Osteoblast (primary cell): ENCODE measurements around the gene RNFT1. TPM values are rescaled to one million over a fixed set of nuclear protein-coding genes. Genes with fewer than 3 reads are reported as not detected.

Source experiments
- DNase-seq: peaks from one replicate; pipeline ENCODE4 v3.0.0; 2011; ENCODE audit warnings: low spot score, mixed read lengths; ENCODE audit not compliant: insufficient read length; ENCODE audit errors: missing footprints
- H2AFZ ChIP-seq: 2 replicates; pipeline ENCODE4 v1.6.0; 2011; ENCODE audit warnings: mild to moderate bottlenecking, low read length
- H3K27ac ChIP-seq: 2 replicates; pipeline ENCODE4 v1.5.1; 2011; ENCODE audit warnings: mild to moderate bottlenecking, low read depth, low read length, moderate library complexity
- H3K27me3 ChIP-seq: 2 replicates; pipeline ENCODE4 v1.6.0; 2012; ENCODE audit warnings: mild to moderate bottlenecking, control low read depth, inconsistent platforms, low read length, moderate library complexity; ENCODE audit not compliant: insufficient read depth
- H3K36me3 ChIP-seq: 2 replicates; pipeline ENCODE4 v1.5.1; 2011; ENCODE audit warnings: mild to moderate bottlenecking, low read length, control low read depth, moderate library complexity; ENCODE audit not compliant: insufficient read depth
- H3K4me1 ChIP-seq: 2 replicates; pipeline ENCODE4 v1.5.1; 2011; ENCODE audit warnings: mild to moderate bottlenecking, low read length, control low read depth, moderate library complexity; ENCODE audit not compliant: insufficient read depth
- H3K4me2 ChIP-seq: 2 replicates; pipeline ENCODE4 v1.6.0; 2011; ENCODE audit warnings: mild to moderate bottlenecking, low read length; ENCODE audit not compliant: insufficient read depth
- H3K4me3 ChIP-seq: fragments of 200-600 bp; sonication (generic); 3 replicates; pipeline ENCODE4 v1.5.1; 2012; ENCODE audit warnings: mild to moderate bottlenecking, low read length, inconsistent platforms; ENCODE audit not compliant: insufficient read depth
- H3K79me2 ChIP-seq: 2 replicates; pipeline ENCODE4 v1.6.0; 2012; ENCODE audit warnings: mild to moderate bottlenecking, low read length, control low read depth, inconsistent platforms; ENCODE audit not compliant: insufficient read depth
- H3K9me3 ChIP-seq: 2 replicates; pipeline ENCODE4 v1.5.1; 2011; ENCODE audit warnings: low read depth, low read length, control low read depth
- H4K20me1 ChIP-seq: 2 replicates; pipeline ENCODE4 v1.6.0; 2012; ENCODE audit warnings: mild to moderate bottlenecking, low read length, control low read depth; ENCODE audit not compliant: insufficient read depth
- small RNA-seq: library from RNA; depleted of rRNA; stranded (forward); fragments of <200 nt; gene quantifications from one replicate; pipeline ENCODE3, GENCODE V24; 2012
- total RNA-seq: library from RNA; depleted of rRNA; stranded (reverse); fragments of >200 nt; gene quantifications from 2 replicates; pipeline ENCODE4 v1.2.3, GENCODE V29; 2012
- TF ChIP-seq, protein P1 (sequence below): IDR thresholded peaks from 2 replicates; pipeline ENCODE4 v1.5.1; 2011; ENCODE audit warnings: mild to moderate bottlenecking, low read depth, low read length, moderate library complexity; ENCODE audit errors: extremely low read depth

Gene RNFT1
- total RNA-seq, 1 donor = 17.7 TPM

DNA sequence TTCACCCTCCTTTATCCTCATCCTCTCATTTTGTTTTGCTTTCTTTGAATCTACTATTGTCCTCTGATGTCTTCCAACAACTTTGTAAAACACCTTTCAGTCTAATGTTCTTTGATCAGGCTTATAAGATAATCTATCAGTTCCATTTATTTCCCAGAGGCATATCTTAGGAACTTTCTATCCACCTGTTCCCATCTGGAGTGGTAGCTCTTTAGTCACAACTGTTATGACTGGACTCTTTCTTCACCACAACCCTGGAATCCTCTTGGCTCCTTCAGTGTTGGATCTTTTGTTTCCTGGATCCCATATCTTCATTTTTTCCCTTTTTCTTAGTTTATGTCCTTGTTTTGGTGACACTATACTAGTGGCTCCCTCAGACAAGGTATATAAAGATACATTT, 48.1 kb downstream of the RNFT1 start:
- H3K36me3 ChIP-seq = peaks cover 41% of the 10 kb centered on the region
- no peak overlapping the region for H2AFZ ChIP-seq
- peaks cover 5% of the 10 kb centered on the region for H4K20me1 ChIP-seq

DNA sequence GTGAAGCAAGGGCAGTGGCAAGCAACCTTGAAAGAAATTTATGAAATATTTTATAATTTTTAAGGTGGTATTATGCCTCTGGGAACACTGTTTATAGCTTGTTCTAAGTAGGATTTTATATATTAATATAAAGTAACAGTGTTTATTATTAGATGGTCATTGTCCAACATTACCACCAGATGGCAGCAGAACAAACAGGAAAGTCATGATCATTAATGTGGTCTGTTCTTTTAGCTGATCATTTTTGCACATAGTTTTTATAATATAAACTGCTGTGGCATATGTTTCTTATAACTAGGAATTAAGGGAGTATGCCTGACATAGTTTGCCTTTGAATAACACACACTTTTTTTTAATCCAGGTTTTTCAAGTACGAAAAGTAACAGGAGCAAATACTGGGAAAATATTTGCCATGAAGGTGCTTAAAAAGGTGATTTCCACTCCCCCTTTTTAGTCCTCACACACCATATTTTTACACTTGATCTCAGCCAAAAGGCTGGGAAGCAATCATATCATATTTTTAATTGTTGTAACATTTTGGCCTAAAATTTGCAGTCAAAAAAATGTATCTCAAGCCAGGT, 50.2 kb downstream of the RNFT1 start:
- H2AFZ ChIP-seq = no peak overlapping the region
- no peaks in the 10 kb centered on the region for H3K4me1 ChIP-seq
- H3K79me2 ChIP-seq = peaks cover 2% of the 10 kb centered on the region
- no peaks in the 10 kb centered on the region for H3K9me3 ChIP-seq
- H4K20me1 ChIP-seq = peaks cover 5% of the 10 kb centered on the region
- TF ChIP-seq, protein P1, sequence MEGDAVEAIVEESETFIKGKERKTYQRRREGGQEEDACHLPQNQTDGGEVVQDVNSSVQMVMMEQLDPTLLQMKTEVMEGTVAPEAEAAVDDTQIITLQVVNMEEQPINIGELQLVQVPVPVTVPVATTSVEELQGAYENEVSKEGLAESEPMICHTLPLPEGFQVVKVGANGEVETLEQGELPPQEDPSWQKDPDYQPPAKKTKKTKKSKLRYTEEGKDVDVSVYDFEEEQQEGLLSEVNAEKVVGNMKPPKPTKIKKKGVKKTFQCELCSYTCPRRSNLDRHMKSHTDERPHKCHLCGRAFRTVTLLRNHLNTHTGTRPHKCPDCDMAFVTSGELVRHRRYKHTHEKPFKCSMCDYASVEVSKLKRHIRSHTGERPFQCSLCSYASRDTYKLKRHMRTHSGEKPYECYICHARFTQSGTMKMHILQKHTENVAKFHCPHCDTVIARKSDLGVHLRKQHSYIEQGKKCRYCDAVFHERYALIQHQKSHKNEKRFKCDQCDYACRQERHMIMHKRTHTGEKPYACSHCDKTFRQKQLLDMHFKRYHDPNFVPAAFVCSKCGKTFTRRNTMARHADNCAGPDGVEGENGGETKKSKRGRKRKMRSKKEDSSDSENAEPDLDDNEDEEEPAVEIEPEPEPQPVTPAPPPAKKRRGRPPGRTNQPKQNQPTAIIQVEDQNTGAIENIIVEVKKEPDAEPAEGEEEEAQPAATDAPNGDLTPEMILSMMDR = peak; percentile 65
- peak; percentile 66 for DNase-seq
- no peaks in the 10 kb centered on the region for H3K27me3 ChIP-seq
- no peak overlapping the region for H3K4me3 ChIP-seq
- H3K4me2 ChIP-seq = no peak overlapping the region
- peaks cover 36% of the 10 kb centered on the region for H3K36me3 ChIP-seq
- H3K27ac ChIP-seq = no peak overlapping the region

More for the DNA sequence above, 48.1 kb downstream of the RNFT1 start:
- no peak overlapping the region for H3K4me2 ChIP-seq
- H3K27ac ChIP-seq = no peak overlapping the region
- no peaks in the 10 kb centered on the region for H3K4me1 ChIP-seq
- H3K27me3 ChIP-seq = no peaks in the 10 kb centered on the region
- H3K79me2 ChIP-seq = no peaks in the 10 kb centered on the region
- TF ChIP-seq, protein P1 = no peak
- H3K9me3 ChIP-seq = no peaks in the 10 kb centered on the region
- H3K4me3 ChIP-seq = no peak overlapping the region
- DNase-seq = no peak

DNA sequence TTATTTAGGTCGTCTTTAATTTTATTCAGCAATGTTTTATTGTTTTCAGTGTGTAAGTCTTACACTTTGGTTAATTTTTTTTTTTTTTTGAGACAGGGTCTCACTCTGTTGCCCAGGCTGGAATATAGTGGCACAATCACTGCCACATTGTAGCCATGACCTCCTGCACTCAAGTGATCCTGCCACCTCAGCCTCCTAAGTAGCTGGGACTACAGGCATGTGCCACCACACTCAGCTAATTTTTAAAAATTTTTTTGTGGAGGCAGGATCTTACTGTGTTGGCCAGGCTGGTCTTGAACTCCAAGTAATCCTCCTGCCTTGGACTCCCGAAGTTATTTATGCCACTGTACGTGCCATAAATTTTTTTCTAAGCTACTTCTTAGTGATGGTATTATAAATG, 57.1 kb downstream of the RNFT1 start:
- no peak overlapping the region for H2AFZ ChIP-seq
- H3K4me1 ChIP-seq = no peaks in the 10 kb centered on the region
- H3K4me2 ChIP-seq = no peak overlapping the region
- H3K27ac ChIP-seq = no peak overlapping the region
- no peaks in the 10 kb centered on the region for H3K27me3 ChIP-seq
- peaks cover 46% of the 10 kb centered on the region for H3K79me2 ChIP-seq
- TF ChIP-seq, protein P1 = no peak
- H4K20me1 ChIP-seq = peaks cover 8% of the 10 kb centered on the region
- H3K9me3 ChIP-seq = no peaks in the 10 kb centered on the region
- H3K4me3 ChIP-seq = no peak overlapping the region
- no peak for DNase-seq
- no peaks in the 10 kb centered on the region for H3K36me3 ChIP-seq

DNA sequence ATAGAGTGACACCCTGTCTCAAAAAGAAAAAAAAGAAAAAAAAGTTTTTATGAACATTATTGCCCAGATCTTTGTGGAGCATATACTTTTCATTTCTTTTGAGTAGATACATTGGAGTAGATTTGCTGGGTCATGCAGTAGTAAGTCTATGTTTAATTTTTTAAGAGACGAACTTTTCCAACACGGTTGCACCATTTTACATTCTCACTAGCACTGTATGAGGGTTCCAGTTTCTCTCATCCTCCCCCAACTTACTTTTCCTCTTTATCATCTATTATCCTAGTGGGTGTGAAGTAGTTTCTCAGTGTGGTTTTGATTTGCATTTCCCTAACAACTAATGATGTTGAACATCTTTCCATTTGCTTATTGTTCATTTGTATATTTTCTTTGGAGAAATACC, 61.1 kb downstream of the RNFT1 start:
- Histone ChIP-seq H3K27me3 (no peaks in the 10 kb centered on the region), H3K4me2 (no peak overlapping the region), H2AFZ (no peak overlapping the region), H3K9me3 (no peaks in the 10 kb centered on the region), H3K4me3 (no peak overlapping the region), H3K79me2 (peaks cover 79% of the 10 kb centered on the region), H3K4me1 (no peaks in the 10 kb centered on the region), H3K36me3 (no peaks in the 10 kb centered on the region), H4K20me1 (peaks cover 20% of the 10 kb centered on the region), H3K27ac (no peak overlapping the region)
- TF ChIP-seq, protein P1 = no peak
- no peak for DNase-seq

Small RNA genes within 50 kb of the gene (small RNA-seq; reads per million reads assigned to genes)
- not detected for gene RPS29P21

Other genes with a start within 250 kb of the RNFT1 start
- 4.0 and 4.4 TPM in 2 replicates for gene TUBD1, start 71.8 kb downstream of the RNFT1 start, total RNA-seq
- gene RPS6KB1, start 71.6 kb downstream of the RNFT1 start, total RNA-seq = 29.0 and 30.4 TPM in 2 replicates
- gene HEATR6, start 114.2 kb upstream of the RNFT1 start, total RNA-seq = 20.9 and 23.2 TPM in 2 replicates
- not detected in 2 replicates for gene CA4, start 185.2 kb upstream of the RNFT1 start, total RNA-seq